HG03565 (cell line): ENCODE results near the gene DOCK8.
"Not testable (repeated sequence)": the region's sequence is repeated elsewhere in the genome, so short reads cannot be mapped to it uniquely, and the experiment has no call there.

Source experiments
- ATAC-seq: cut with Tn5 transposase; IDR thresholded peaks from one replicate; pipeline ENCODE4 v1.9.1; 2021; ENCODE audit warnings: mild to moderate bottlenecking, moderate library complexity; ENCODE audit not compliant: unreplicated experiment

The DOCK8 gene

GRCh38 chr9:404234-404633, 189.6 kb downstream of the DOCK8 start:
- no peak for ATAC-seq

- no peak for ATAC-seq
Observed at GRCh38 chr9:405341-405740, 190.7 kb downstream of the DOCK8 start.

- ATAC-seq = no peak
Observed at GRCh38 chr9:406886-407654, 192.4 kb downstream of the DOCK8 start.

- ATAC-seq = not testable (repeated sequence)
Observed at GRCh38 chr9:409655-410054, 195.0 kb downstream of the DOCK8 start.

DNA sequence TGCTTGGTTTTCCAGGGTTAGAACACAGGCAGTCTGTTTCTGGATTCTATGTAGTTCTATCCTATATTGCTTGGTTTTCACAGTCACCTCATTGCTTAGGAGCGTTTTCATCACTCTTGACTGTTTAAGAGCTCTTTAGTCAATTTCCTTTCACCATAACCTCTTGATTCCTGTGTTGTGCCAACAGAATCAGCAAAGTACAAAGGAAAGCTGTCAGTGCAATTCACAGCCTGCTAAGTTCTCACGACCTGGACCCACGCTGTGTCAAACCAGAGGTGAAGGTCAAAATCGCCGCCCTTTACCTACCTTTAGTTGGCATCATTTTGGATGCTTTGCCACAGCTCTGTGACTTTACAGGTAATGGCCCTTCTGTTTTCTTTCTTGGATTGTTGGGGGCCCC, 199.9 kb downstream of the DOCK8 start:
- no peak for ATAC-seq

DNA sequence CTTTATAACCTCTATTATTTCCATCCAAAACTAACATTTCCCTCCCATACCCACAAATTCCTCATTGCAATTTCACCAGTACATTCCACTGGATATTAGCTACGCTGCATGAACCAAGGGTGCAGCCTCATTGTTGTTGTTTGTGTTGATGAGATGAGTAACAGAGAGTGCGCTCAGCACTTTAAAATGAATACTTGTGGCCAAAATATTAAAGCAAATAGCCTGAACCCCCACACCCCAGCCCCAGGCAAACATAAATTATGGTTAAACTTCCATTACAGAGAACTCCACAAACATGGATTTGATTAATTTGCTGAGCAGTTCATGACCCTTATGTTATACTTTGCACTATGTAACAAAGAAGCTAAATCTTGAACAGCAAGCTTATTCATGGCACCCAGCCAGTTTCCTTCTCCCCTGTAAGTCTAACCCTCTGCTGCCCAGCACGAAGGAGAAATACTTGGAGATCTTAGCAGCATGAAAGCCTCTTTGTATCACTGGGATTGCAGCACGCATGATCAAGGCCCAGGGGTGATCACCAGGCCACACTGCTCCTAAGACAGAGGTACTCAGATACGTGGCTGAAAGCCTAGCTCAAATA, 205.0 kb downstream of the DOCK8 start:
- no peak for ATAC-seq

DNA sequence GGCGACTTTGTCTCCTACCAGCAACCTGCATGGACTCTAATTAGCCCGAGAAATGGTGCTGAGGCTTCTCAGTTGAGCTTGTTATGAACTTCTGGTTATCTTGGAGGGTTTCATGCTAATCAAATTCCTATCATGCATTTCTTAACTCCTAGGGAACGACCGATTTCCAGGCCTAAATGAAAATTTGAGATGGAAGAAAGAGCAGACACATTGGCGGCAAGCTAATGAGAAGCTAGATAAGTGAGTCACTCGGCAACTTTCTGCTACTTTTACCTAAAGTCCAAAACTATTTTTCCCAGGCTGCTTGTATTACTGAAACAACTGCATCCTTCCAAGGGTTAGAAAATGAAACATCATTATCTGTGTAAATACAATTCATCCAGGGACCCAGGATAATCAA, 207.2 kb downstream of the DOCK8 start:
- no peak for ATAC-seq

DNA sequence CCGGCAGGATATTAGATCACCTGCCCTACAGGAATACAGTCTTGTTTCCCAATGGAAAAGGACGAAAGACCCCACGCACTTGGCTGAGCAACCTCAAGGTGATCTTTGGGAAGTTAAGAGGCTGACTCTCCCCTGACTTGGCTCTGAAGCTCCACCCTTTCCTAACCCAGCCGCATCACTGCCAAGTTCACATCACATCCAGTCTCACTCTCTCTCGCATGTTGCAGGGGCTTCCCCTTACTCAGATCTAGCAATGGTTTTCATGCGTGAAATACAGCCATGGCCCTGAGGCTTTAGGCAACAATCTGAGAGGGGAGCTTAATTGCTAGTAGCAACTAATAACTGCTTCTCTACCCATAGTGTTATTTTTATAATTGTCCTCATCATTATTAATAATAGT, 211.6 kb downstream of the DOCK8 start:
- ATAC-seq = no peak

DNA sequence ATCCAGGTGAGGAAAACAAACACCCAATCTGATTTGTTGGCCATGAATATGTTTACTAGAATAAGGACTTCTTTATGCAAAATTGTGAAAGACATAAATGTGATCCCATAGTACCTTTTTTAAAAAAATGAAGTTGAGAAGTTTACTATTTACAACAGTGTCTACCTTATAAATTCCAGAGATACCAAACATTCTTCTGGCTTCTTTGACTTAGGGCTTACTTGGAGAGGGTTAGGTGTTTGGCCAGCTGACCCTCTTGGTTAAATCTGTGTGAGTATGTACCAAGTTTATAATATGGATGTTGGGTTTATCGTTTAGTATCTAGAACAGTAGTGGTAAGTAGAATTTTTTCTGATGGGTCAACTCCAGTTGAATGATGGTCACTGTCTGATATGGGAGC, 212.3 kb downstream of the DOCK8 start:
- ATAC-seq = no peak

GRCh38 chr9:431701-432100, 217.0 kb downstream of the DOCK8 start:
- ATAC-seq = no peak

GRCh38 chr9:436482-436881, 221.8 kb downstream of the DOCK8 start:
- ATAC-seq = no peak

DNA sequence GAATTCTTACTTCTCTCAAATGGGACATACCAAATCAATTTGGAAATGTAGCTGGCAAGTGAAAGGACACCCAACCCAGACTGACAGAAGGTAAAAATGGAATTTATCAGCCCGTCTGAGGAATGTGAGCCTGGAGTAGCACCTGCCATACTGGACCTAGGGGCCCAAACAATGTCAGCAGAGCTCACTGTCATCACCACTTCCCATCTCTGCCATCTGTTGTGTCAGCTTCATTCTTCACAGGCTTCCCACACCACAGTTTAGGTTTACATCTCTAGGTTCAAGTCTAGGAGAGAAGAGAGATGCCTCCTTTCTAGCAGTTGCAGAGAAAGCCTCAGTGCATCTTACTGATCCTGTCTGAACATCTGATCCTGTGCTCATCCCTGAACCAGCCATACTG, 222.4 kb downstream of the DOCK8 start:
- ATAC-seq = no peak

DNA sequence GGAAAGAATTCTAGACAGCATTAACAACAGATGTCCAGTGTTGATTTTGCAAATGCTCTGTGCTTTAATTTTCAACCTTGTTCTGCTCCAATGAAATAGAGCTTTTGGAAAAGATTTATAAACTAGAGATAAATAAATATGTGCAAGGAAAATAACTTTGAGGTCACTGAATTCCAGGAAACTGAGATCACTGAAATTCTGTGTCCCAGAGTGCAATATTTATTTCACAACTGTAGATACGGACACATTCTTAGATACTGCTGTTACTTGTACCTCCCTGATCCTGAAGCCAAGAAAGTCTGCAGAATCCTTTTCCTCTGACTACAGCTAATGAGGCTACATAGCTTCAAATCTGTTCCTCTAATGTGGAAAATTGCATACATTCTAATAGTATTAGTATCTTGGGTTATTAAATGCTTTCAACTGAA, 222.9 kb downstream of the DOCK8 start:
- ATAC-seq = no peak

- no peak for ATAC-seq
Observed at GRCh38 chr9:438066-438465, 223.4 kb downstream of the DOCK8 start.

DNA sequence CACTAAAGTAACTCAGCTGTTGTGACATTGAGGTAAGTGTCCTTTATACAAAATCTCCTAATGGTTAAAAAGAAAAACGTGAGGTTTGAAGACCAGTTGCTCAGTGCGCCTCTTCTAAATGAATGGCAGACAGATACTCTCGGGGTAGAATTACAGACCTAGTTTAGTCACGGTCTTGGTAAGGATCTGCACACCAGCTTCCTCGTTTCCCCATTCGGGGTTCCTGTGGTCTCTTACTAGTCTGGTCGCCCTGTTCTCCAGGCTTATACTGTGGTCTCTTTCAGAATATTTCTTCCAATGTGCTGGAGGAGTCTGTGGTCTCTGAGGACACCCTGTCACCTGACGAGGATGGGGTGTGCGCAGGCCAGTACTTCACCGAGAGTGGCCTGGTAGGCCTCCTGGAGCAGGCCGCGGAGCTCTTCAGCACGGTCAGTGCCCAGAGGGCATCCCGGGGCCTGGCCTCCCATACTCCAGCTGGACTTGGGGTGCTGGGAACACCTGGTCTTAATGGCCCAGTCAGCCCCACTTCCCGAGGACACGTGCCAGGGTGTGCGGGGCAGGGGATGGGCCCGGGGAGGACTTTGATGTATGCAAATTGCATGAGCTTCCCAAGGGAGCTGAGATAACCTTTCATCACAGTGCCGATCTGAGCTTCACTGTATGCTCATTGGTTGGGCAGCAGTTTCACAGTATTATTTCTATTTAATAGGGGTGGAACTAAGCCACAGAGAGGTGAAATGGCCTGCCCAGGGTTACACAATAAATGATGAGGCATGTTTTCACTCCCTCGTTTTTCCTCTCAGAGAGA, 224.5 kb downstream of the DOCK8 start:
- no peak for ATAC-seq

DNA sequence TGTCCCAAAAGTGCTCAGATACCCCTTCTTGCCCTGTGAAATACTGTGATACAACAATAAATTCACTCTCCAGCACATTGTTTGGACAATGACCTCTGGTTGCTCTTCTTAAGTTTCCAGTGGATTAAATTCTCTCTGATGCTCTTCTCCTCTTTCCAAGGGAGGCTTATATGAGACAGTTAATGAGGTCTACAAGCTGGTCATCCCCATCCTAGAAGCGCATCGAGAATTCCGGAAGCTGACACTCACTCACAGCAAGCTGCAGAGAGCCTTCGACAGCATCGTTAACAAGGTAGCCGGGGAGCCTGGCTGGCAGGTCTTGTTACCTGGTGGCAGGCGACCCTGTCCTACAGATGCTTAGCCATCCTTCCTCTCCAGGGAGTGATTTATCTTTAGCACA, 226.5 kb downstream of the DOCK8 start:
- no peak for ATAC-seq

DNA sequence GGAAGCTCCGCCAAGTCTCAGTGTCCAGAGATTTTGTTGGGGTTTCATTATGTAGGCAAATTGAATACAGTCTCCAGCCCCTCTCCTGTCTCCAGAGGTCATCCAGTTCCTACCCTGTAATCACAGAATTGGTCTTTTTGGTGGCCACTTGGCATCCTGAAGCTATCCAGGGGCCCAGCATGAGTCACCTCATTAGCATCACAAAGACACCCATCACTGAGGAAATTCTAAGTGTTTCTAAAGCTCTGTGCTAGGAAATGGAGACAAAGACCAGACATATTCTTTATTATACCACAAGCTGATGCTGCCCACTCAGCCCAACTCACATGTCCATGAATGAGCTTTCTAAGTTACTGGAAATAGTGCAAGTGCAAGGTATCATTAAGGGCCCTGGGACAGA, 229.9 kb downstream of the DOCK8 start:
- no peak for ATAC-seq

GRCh38 chr9:445033-445432, 230.4 kb downstream of the DOCK8 start:
- ATAC-seq = no peak

DNA sequence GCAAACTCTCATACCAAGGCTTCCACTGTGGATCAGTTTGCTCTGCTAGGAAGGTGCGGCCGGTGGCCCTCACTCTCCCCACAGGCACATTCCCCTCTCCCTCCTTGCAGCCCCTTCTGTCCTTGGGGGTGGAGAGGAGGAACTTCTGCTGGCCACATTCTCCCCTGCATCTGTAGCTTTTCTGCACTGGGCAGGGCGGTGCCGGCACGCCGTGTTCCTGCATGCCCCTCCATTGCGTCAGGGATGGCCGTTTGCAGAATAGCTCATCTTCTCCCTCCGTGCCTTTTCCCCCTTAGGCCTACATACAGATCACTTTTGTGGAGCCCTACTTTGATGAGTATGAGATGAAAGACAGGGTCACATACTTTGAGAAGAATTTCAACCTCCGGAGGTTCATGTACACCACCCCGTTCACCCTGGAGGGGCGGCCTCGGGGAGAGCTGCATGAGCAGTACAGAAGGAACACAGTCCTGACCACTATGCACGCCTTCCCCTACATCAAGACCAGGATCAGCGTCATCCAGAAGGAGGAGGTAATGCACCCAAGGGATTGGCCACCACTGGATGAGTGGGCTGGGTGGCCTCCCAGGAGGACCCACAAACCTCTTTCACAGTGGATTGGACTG, 231.5 kb downstream of the DOCK8 start:
- ATAC-seq = no peak

- ATAC-seq = no peak
Observed at GRCh38 chr9:447230-448025, 232.8 kb downstream of the DOCK8 start.

DNA sequence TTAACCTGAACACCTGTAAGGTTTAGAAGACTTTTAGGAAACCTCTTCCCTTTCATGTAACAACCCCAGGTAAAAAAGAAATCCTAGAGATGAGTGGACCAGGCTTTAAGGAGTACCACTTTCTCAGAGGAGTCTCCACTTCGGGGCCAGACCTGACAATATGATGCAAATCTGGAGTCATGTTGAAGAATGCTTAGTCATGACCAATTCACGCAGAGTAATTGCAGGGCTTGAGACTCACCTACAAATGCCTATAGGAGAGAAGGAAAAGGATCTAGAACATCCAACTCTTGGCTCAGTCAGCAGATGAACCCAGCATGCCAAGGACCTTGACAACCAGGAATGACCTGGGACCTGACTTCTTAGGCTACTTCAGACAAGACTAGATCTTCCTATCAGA, 235.4 kb downstream of the DOCK8 start:
- no peak for ATAC-seq
